CD8-positive, alpha-beta memory T cell (primary cell): ENCODE results near the gene GABPA. TPM values are rescaled to one million over a fixed set of nuclear protein-coding genes. Genes with fewer than 3 reads are reported as not detected.

Experiments
- CTCF ChIA-PET: fragments of 350-600 bp; sonication (Branson Sonifier 250); formaldehyde crosslinking; loops from one replicate; lab custom pipeline; 2021; ENCODE audit warnings: antibody characterized with exemption; lab: Charles Lee
- POLR2A ChIA-PET: fragments of 350-600 bp; sonication (Branson Sonifier 250); formaldehyde crosslinking; loops from one replicate; lab custom pipeline; 2021; ENCODE audit warnings: antibody characterized with exemption; lab: Charles Lee
- DNase-seq, 5 donors: peaks; one replicate each; pipeline versions ENCODE4 v3.0.0 to v3.0.0-alpha.2; 2020 to 2022; ENCODE audit warnings: mixed read lengths in 1 of 5
- H3K27ac ChIP-seq: one replicate; pipeline ENCODE4 v1.7.0; 2013; ENCODE audit warnings: low read depth, mild to moderate bottlenecking, low read length, moderate library complexity
- H3K27me3 ChIP-seq: 2 replicates; pipeline ENCODE4 v1.7.0; 2013; ENCODE audit warnings: low read length, mild to moderate bottlenecking; ENCODE audit not compliant: insufficient read depth, poor library complexity, severe bottlenecking
- H3K36me3 ChIP-seq: 2 replicates; pipeline ENCODE4 v1.7.0; 2013; ENCODE audit warnings: mild to moderate bottlenecking, low read length, moderate library complexity; ENCODE audit not compliant: insufficient read depth
- H3K4me1 ChIP-seq: 2 replicates; pipeline ENCODE4 v1.7.0; 2013; ENCODE audit warnings: mild to moderate bottlenecking, low read length, moderate library complexity; ENCODE audit not compliant: insufficient read depth
- H3K4me3 ChIP-seq: 2 replicates; pipeline ENCODE4 v1.7.0; 2013; ENCODE audit warnings: mild to moderate bottlenecking, low read length
- H3K9me3 ChIP-seq: 2 replicates; pipeline ENCODE4 v1.7.0; 2013; ENCODE audit warnings: mild to moderate bottlenecking, low read length
- H3K27ac Mint-ChIP-seq, 8 donors: one replicate each; pipeline ENCODE4 v1.8.0; 2020 to 2021; ENCODE audit warnings: mixed read lengths in 8 of 8, mild to moderate bottlenecking in 6 of 8, inconsistent platforms in 3 of 8, moderate library complexity in 3 of 8
- H3K27me3 Mint-ChIP-seq, 2 donors: one replicate each; pipeline ENCODE4 v1.8.0; 2020 to 2021; ENCODE audit warnings: mixed read lengths in 2 of 2, mild to moderate bottlenecking in 1 of 2, moderate library complexity in 1 of 2
- H3K36me3 Mint-ChIP-seq, 3 donors: one replicate each; pipeline ENCODE4 v1.8.0; 2020 to 2021; ENCODE audit warnings: mixed read lengths in 3 of 3, inconsistent platforms in 1 of 3, mild to moderate bottlenecking in 1 of 3
- H3K4me1 Mint-ChIP-seq, 3 donors: one replicate each; pipeline ENCODE4 v1.8.0; 2020 to 2021; ENCODE audit warnings: mixed read lengths in 3 of 3, inconsistent platforms in 1 of 3, mild to moderate bottlenecking in 1 of 3
- H3K4me3 Mint-ChIP-seq, 7 donors: one replicate each; pipeline ENCODE4 v1.8.0; 2020 to 2021; ENCODE audit warnings: mixed read lengths in 7 of 7, mild to moderate bottlenecking in 6 of 7, moderate library complexity in 4 of 7, inconsistent platforms in 2 of 7
- H3K9me3 Mint-ChIP-seq, 5 donors: one replicate each; pipeline ENCODE4 v1.8.0; 2020 to 2022; ENCODE audit warnings: mixed read lengths in 5 of 5, mild to moderate bottlenecking in 3 of 5, moderate library complexity in 2 of 5, inconsistent platforms in 1 of 5
- polyA plus RNA-seq: library from polyadenylated mRNA; unstranded; fragments of 300-500 nt; fragmentation: Illumina TruSeq; gene quantifications from one replicate; pipeline ENCODE4 v1.2.3, GENCODE V29; 2021
- total RNA-seq, 2 experiments: library from RNA; stranded (reverse); gene quantifications; one replicate each; pipeline ENCODE4 v1.2.3, GENCODE V29; 2021

The GABPA gene
- total and polyA plus RNA-seq, 3 experiments from 2014 or later, result 17.9 to 26.8 (median 25.0) TPM

- no peaks in the 10 kb centered on the region for H3K9me3 Mint-ChIP-seq
- H3K36me3 ChIP-seq, result peaks cover 18% of the 10 kb centered on the region
- CTCF ChIA-PET, result interaction anchor here (0.8 to 1.5 kb wide), 2 partner anchors 52 to 141 kb away, joined by 3 read pairs; no protein-coding TSS in a partner anchor
- H3K9me3 ChIP-seq, result no peaks in the 10 kb centered on the region
- H3K27ac ChIP-seq, result no peak overlapping the region
- H3K27ac Mint-ChIP-seq, result peak overlapping the region in 5 of 8 donors; percentile 5 to 73 (median 52)
- no peaks in the 10 kb centered on the region for H3K27me3 ChIP-seq
- H3K27me3 Mint-ChIP-seq, result no peaks in the 10 kb centered on the region
- H3K4me3 ChIP-seq, result no peak overlapping the region
- POLR2A ChIA-PET, result no interaction called here
- DNase-seq, result peak in 1 of 5 donors; percentile 5
- no peak overlapping the region for H3K4me3 Mint-ChIP-seq
- H3K4me1 ChIP-seq, result no peaks in the 10 kb centered on the region
- H3K4me1 Mint-ChIP-seq, result peaks cover 14 to 16% (median 15%) of the 10 kb centered on the region in 3 donors
- H3K36me3 Mint-ChIP-seq, result peaks cover 10 to 70% (median 23%) of the 10 kb centered on the region in 3 donors
Measured at GRCh38 chr21:25750085-25750484, 15.3 kb downstream of the GABPA start.

- Histone ChIP-seq H3K4me3 (no peak overlapping the region), H3K36me3 (peaks cover 14% of the 10 kb centered on the region), H3K9me3 (no peaks in the 10 kb centered on the region), H3K27me3 (no peaks in the 10 kb centered on the region), H3K4me1 (no peaks in the 10 kb centered on the region), H3K27ac (no peak overlapping the region)
- H3K27me3 Mint-ChIP-seq, result no peaks in the 10 kb centered on the region
- H3K4me3 Mint-ChIP-seq, result no peak overlapping the region
- CTCF ChIA-PET, result no interaction called here
- H3K9me3 Mint-ChIP-seq, result no peaks in the 10 kb centered on the region
- H3K27ac Mint-ChIP-seq, result peak overlapping the region in 2 of 8 donors; percentile 15 to 61
- peaks cover 10 to 72% (median 30%) of the 10 kb centered on the region in 3 donors for H3K36me3 Mint-ChIP-seq
- POLR2A ChIA-PET, result no interaction called here
- H3K4me1 Mint-ChIP-seq, result peaks cover 29 to 36% (median 30%) of the 10 kb centered on the region in 3 donors
- no peak for DNase-seq
Measured at GRCh38 chr21:25752416-25752815, 17.6 kb downstream of the GABPA start.

GRCh38 chr21:25756190-25756932 is 21.6 kb downstream of the GABPA start:
- Histone ChIP-seq H3K27me3 (no peaks in the 10 kb centered on the region), H3K4me3 (no peak overlapping the region), H3K9me3 (no peaks in the 10 kb centered on the region), H3K27ac (no peak overlapping the region), H3K36me3 (peaks cover 32% of the 10 kb centered on the region), H3K4me1 (no peaks in the 10 kb centered on the region)
- Mint-ChIP-seq H3K36me3 (peaks cover 15 to 83% (median 46%) of the 10 kb centered on the region in 3 donors), H3K27me3 (no peaks in the 10 kb centered on the region), H3K27ac (peak overlapping the region; percentile 1 to 88 (median 75)), H3K4me3 (peak overlapping the region in 5 of 7 donors; percentile 5 to 67 (median 44)), H3K9me3 (no peaks in the 10 kb centered on the region), H3K4me1 (peaks cover 22 to 36% (median 26%) of the 10 kb centered on the region in 3 donors)
- ChIA-PET CTCF (no interaction called here), POLR2A (no interaction called here)
- DNase-seq, result no peak

- H3K27me3 ChIP-seq, result no peaks in the 10 kb centered on the region
- ChIA-PET POLR2A (no interaction called here), CTCF (interaction anchor here (0.6 kb wide), 2 partner anchors 23 to 209 kb away, joined by 3 read pairs; partner anchors contain the start of genes ATP5PF and GABPA)
- no peak overlapping the region for H3K4me3 ChIP-seq
- H3K9me3 ChIP-seq, result no peaks in the 10 kb centered on the region
- no peaks in the 10 kb centered on the region for H3K4me1 ChIP-seq
- peaks cover 11 to 84% (median 41%) of the 10 kb centered on the region in 3 donors for H3K36me3 Mint-ChIP-seq
- peaks cover 22 to 32% (median 23%) of the 10 kb centered on the region in 3 donors for H3K4me1 Mint-ChIP-seq
- H3K4me3 Mint-ChIP-seq, result no peak overlapping the region
- peaks cover 28% of the 10 kb centered on the region for H3K36me3 ChIP-seq
- DNase-seq, result no peak
- no peaks in the 10 kb centered on the region for H3K9me3 Mint-ChIP-seq
- H3K27ac Mint-ChIP-seq, result peak overlapping the region in 2 of 8 donors; percentile 38 to 55
- H3K27ac ChIP-seq, result no peak overlapping the region
- H3K27me3 Mint-ChIP-seq, result no peaks in the 10 kb centered on the region
Measured at GRCh38 chr21:25757531-25757930, 22.8 kb downstream of the GABPA start.

GRCh38 chr21:25759573-25759972 is 24.8 kb downstream of the GABPA start:
- Mint-ChIP-seq H3K4me1 (peaks cover 21 to 29% (median 22%) of the 10 kb centered on the region in 3 donors), H3K27ac (peak overlapping the region in 2 of 8 donors; percentile 33 to 72), H3K9me3 (no peaks in the 10 kb centered on the region), H3K36me3 (peaks cover 10 to 85% (median 35%) of the 10 kb centered on the region in 3 donors), H3K4me3 (no peak overlapping the region), H3K27me3 (no peaks in the 10 kb centered on the region)
- Histone ChIP-seq H3K4me3 (no peak overlapping the region), H3K9me3 (no peaks in the 10 kb centered on the region), H3K36me3 (peaks cover 31% of the 10 kb centered on the region), H3K27me3 (no peaks in the 10 kb centered on the region), H3K27ac (no peak overlapping the region), H3K4me1 (no peaks in the 10 kb centered on the region)
- ChIA-PET POLR2A (interaction anchor here (0.5 kb wide), 1 partner anchor 17 kb away, joined by 3 read pairs; no protein-coding TSS in a partner anchor), CTCF (no interaction called here)
- no peak for DNase-seq

GRCh38 chr21:25760061-25760460 is 25.3 kb downstream of the GABPA start:
- H3K27ac Mint-ChIP-seq, result peak overlapping the region in 2 of 8 donors; percentile 33 to 34
- H3K27me3 Mint-ChIP-seq, result no peaks in the 10 kb centered on the region
- Histone ChIP-seq H3K27me3 (no peaks in the 10 kb centered on the region), H3K4me1 (no peaks in the 10 kb centered on the region), H3K36me3 (peaks cover 31% of the 10 kb centered on the region), H3K27ac (no peak overlapping the region), H3K4me3 (no peak overlapping the region), H3K9me3 (no peaks in the 10 kb centered on the region)
- peaks cover 21 to 29% (median 22%) of the 10 kb centered on the region in 3 donors for H3K4me1 Mint-ChIP-seq
- DNase-seq, result no peak
- H3K9me3 Mint-ChIP-seq, result no peaks in the 10 kb centered on the region
- H3K36me3 Mint-ChIP-seq, result peaks cover 10 to 85% (median 35%) of the 10 kb centered on the region in 3 donors
- ChIA-PET POLR2A (no interaction called here), CTCF (no interaction called here)
- H3K4me3 Mint-ChIP-seq, result no peak overlapping the region

GRCh38 chr21:25760677-25761076 is 25.9 kb downstream of the GABPA start:
- no peaks in the 10 kb centered on the region for H3K27me3 Mint-ChIP-seq
- no peak for DNase-seq
- Histone ChIP-seq H3K9me3 (no peaks in the 10 kb centered on the region), H3K27me3 (no peaks in the 10 kb centered on the region), H3K4me1 (no peaks in the 10 kb centered on the region), H3K27ac (no peak overlapping the region), H3K4me3 (no peak overlapping the region), H3K36me3 (peaks cover 36% of the 10 kb centered on the region)
- no peak overlapping the region for H3K4me3 Mint-ChIP-seq
- peaks cover 10 to 85% (median 37%) of the 10 kb centered on the region in 3 donors for H3K36me3 Mint-ChIP-seq
- H3K27ac Mint-ChIP-seq, result peak overlapping the region in 2 of 8 donors; percentile 6 to 17
- ChIA-PET CTCF (no interaction called here), POLR2A (no interaction called here)
- H3K9me3 Mint-ChIP-seq, result no peaks in the 10 kb centered on the region
- peaks cover 15 to 27% (median 18%) of the 10 kb centered on the region in 3 donors for H3K4me1 Mint-ChIP-seq

- POLR2A ChIA-PET, result no interaction called here
- no peak for DNase-seq
- no peaks in the 10 kb centered on the region for H3K27me3 ChIP-seq
- no peak overlapping the region for H3K4me3 Mint-ChIP-seq
- H3K27ac Mint-ChIP-seq, result no peak overlapping the region
- CTCF ChIA-PET, result no interaction called here
- H3K9me3 ChIP-seq, result no peaks in the 10 kb centered on the region
- no peaks in the 10 kb centered on the region for H3K9me3 Mint-ChIP-seq
- H3K4me1 ChIP-seq, result no peaks in the 10 kb centered on the region
- peaks cover 10 to 87% (median 34%) of the 10 kb centered on the region in 3 donors for H3K36me3 Mint-ChIP-seq
- no peak overlapping the region for H3K27ac ChIP-seq
- H3K27me3 Mint-ChIP-seq, result no peaks in the 10 kb centered on the region
- H3K36me3 ChIP-seq, result peaks cover 39% of the 10 kb centered on the region
- H3K4me3 ChIP-seq, result no peak overlapping the region
- H3K4me1 Mint-ChIP-seq, result peaks cover 5 to 8% (median 6%) of the 10 kb centered on the region in 3 donors
Measured at GRCh38 chr21:25764065-25764464, 29.3 kb downstream of the GABPA start.
